Fibroblast of skin of scalp (primary cell): ENCODE data around the gene KLHL17.
A peak's percentile ranks its signal among the peaks of the same experiment; 100 is the strongest.

ENCODE experiments used
- DNase-seq: peaks from one replicate; pipeline ENCODE4 v3.0.0-alpha.2; 2013

The KLHL17 gene

GRCh38 chr1:923131-923990 lies 37.0 kb upstream of the KLHL17 start, which contains the start of gene SAMD11:
TSS of gene SAMD11 (plus strand) at chr1:923923. CDS start at chr1:924432, 509 bp downstream.
- DNase-seq: peak; percentile 92

- DNase-seq: no peak
These were observed 36.3 kb upstream of the KLHL17 start for GRCh38 chr1:923991-924655.

- no peak for DNase-seq
These were observed 35.5 kb upstream of the KLHL17 start for GRCh38 chr1:924656-925560.

GRCh38 chr1:925561-926421 lies 34.6 kb upstream of the KLHL17 start:
- DNase-seq: peak; percentile 53

GRCh38 chr1:927234-927633 lies 33.1 kb upstream of the KLHL17 start:
- DNase-seq: no peak

GRCh38 chr1:927748-928147 lies 32.6 kb upstream of the KLHL17 start:
- no peak for DNase-seq

GRCh38 chr1:928825-929661 lies 31.3 kb upstream of the KLHL17 start:
- DNase-seq: no peak

- no peak for DNase-seq
These were observed 30.4 kb upstream of the KLHL17 start for GRCh38 chr1:929712-930632.

- DNase-seq: no peak
These were observed 29.7 kb upstream of the KLHL17 start for GRCh38 chr1:930633-931138.

GRCh38 chr1:931380-932172 lies 28.8 kb upstream of the KLHL17 start:
- DNase-seq: no peak

- no peak for DNase-seq
These were observed 28.2 kb upstream of the KLHL17 start for GRCh38 chr1:932173-932510.

GRCh38 chr1:932776-933602 lies 27.4 kb upstream of the KLHL17 start:
- no peak for DNase-seq

- DNase-seq: no peak
These were observed 26.8 kb upstream of the KLHL17 start for GRCh38 chr1:933603-933940.

GRCh38 chr1:934991-935750 lies 25.2 kb upstream of the KLHL17 start:
- DNase-seq: no peak

GRCh38 chr1:935751-936231 lies 24.6 kb upstream of the KLHL17 start:
- peak; percentile 70 for DNase-seq

- no peak for DNase-seq
These were observed 23.8 kb upstream of the KLHL17 start for GRCh38 chr1:936348-937264.
